ACHN (cell line): ENCODE measurements around the gene LAMA4.

Source experiments
- DNase-seq: peaks from one replicate; pipeline ENCODE4 v3.0.0-alpha.2; 2015
- in situ Hi-C: cut with HindIII; loops from 2 replicates; pipeline ENCODE4 v1.10.0; 2017; ENCODE audit warnings: low sequenced_read_pairs, low pct_ligation_motif_present, low pct_unique_long_range_greater_than_20kb

LAMA4 gene

DNA sequence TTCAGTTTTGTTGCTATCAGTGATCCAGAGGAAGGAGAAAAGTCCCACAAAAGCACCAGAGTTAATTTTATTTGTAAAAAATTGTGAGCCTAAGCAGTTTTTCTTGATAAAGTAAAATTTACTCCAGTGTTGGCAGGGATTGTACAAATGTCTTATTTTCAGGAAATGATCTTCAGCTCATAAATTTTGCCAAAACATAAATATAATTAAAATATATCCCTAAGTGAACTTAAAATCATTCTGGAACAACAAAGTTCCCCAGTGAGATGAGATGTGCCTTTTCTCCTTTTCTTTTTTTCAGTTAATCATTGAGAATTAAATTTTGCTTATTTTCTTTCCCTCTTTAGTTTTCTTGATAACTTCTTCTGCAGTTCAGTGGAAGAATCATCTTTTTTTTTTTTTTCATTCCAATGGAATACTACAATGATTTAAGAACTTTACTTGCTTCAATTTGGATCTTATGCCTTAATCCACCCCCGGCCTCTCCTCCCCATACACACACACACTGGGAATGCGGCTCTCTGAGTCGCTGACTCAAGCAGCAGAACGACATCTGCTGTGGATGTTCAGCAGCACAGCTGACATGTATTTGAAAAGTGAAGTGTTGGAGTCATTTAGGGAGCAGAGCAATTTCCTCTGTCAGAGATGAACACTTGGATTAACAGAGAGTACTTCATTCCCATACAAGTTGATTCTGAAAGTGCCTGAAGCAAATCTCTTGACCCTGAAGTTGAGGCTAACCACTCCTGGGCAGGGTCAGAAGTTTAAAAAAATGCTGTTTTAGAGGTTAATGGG is 27.7 kb upstream of the LAMA4 start:
- peak; percentile 31 for DNase-seq
- in situ Hi-C loops, result no loop called here

DNA sequence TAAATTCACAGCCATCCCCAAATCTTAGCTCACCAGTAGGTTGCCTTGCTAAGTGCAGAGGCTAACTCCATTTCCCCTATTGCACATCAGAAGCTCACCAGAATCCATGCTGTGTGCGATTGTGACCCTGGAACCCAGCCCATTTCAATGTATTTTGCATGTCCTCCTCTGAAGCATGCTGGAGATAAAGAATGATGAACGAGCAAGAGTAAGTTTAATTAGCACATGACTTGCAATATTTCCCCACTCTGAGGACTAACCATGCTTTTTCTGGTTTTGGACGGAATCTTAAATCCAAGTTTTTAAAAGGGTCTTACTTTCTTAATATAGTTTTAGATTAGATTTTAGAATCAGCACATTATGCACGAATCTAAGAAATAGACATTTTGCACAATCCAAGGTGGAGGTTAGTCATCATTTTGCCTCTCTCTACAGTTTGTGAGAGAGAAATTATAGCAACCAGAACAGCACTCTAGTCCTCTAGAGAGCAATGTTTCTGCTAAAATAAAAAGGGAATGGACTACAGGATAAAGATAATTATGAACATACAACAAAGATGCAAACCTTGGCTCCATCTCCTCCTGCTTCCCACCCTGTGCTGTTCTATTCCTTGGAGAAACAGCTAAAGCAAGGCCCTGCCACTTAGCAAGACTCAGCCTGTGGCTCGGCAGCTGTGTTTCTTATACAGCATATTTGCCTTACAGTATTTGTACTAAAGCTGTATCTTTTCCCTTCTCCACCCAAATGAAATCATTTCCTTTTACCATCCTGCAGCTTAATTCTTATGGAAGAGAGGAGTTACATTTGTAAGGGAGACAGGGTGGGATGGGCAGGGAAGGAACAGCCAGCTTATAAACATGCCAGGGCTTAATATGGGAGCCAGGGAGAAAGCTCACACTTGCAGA is 24.9 kb upstream of the LAMA4 start:
- no peak for DNase-seq
- in situ Hi-C loops, result no loop called here

DNA sequence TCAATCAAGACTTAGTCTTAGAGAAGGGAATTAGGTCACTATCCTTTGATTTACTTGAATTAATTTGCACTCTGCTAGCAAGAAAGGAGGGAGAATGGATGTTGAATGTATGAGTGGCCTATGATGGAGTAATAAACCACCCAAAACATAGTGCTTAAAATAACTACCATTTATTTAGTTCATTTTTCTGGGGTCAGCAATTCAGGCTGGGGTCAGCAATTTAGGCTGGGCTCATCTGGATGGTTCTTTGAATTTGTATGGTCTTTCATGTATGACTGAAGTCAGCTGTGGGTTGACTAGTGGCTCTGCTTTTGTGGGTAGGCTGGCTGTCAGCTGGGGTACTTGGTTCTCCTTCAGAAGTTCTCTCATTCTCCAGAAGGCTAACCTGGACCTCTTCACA is 21.0 kb upstream of the LAMA4 start:
- DNase-seq, result no peak
- in situ Hi-C loops, result no loop called here

DNA sequence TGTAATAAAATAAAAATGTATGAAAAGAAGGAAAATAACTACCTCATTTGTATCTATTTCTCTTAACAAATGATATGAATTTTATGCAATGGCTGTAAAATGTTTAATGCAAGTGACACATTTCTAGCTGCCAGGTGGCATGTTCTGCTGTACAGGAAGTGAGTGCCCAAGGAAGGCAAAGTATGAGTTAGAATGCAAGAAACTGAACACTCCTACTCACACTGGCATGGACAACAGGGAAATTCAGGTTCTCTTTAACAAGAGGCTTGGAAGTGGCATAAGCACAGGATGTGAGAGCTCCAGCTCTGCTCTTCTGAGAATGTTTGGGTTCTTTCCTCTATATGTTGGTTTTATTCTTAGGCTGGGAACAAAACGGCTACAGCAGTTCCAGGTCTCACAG is 20.4 kb upstream of the LAMA4 start:
- in situ Hi-C loops, result no loop called here
- no peak for DNase-seq

DNA sequence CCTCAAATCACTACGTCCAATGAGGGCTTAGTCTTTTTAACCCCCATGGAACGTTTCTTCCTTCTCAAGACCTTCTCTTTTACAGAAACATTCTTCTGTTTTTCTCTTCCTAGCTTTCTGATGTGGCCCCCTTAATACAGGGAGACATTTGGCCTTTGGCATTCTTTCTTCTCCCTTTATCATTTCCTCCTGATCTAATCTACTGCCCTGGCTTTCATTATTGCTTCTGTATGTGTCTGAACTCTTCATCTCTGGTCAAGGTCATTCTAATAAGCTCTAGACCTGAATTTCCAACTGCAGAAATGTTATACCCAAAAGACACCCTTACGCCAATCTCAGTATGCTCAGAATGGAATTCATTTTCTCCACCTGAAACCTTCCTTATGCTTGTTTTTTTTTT is 18.4 kb upstream of the LAMA4 start:
- in situ Hi-C loops, result no loop called here

DNA sequence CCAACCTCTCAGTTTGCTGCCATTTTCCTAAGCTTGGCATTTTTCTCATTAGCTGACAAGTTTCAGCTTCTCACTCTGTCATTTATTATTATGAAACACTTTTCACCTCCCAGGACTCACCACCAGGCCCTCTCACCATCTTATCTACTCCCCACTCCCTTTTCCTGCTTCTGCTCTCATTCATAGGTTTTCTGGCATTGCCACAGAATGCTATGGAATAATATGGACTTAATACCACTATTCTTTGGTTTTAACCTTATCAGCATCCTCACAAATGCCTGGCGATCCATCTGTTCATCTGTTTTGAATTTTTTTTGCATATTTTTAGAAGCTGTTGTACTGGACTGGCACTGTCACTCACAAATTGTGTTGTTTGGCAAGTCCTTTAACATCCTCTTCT is 16.4 kb upstream of the LAMA4 start:
- DNase-seq, result no peak
- in situ Hi-C loops, result no loop called here

More for the DNA sequence above, 18.4 kb upstream of the LAMA4 start:
- no peak for DNase-seq

GRCh38 chr6:112269979-112270566 is 15.7 kb upstream of the LAMA4 start:
- DNase-seq, result no peak
- in situ Hi-C loops, result no loop called here

- in situ Hi-C loops, result no loop called here
- DNase-seq, result no peak
Observed at GRCh38 chr6:112269114-112269513, 14.7 kb upstream of the LAMA4 start.

DNA sequence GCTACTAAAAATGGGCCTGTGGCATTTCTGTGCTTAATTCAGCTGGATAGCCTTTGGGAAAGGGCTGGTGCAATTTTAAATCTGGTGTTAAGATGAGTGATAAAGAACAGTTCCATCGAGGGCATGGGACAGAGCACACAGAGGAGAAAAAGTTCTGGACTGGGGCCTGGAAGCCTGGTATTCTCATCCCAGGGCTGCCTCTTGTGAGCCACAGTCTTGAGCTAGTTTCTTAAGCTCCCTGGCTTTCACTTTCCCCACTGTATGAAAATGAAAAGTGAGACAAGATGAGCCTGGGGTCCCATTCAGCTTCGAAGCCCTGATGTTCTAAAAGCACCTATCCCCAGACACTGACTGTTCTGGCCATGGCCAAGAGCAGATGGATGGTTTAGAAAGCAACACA is 14.3 kb upstream of the LAMA4 start:
- no peak for DNase-seq
- in situ Hi-C loops, result no loop called here

DNA sequence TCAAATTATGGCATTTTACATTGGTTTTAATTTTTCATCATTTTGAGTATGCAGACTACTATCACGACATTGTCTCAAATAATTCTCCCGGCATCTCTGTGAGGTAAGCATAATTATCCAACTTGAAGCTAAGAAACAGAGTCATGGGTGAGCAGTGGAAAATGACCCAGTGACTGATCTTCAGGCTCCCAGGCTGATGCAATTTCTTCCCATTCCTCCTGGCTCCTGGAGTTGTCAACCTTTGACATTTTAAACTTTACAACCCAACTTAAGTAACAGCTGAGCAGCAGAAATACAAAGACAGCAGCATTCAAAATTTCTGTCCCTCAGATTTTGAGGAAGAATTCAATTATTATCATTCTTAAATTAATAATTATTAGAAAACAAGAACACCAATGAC is 13.7 kb upstream of the LAMA4 start:
- DNase-seq, result no peak
- in situ Hi-C loops, result no loop called here

- in situ Hi-C loops, result no loop called here
- DNase-seq, result no peak
Observed at GRCh38 chr6:112266331-112266730, 12.0 kb upstream of the LAMA4 start.

DNA sequence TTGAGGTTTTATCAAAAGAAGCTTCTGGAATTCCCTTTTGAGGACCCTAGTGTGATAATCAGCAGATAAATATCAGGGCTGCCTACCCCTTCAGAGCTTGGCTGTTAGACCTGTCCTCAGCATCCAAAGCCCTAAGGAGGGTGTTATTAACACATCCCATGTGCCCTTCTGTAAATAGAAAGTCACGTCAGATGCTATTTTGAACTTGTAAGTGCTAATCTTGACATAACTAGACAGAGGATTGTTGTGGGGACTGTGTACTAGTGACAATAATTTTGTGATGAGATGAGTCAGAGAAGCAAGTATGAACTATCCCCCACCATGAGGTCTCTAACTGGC is 4.9 kb upstream of the LAMA4 start:
- no peak for DNase-seq
- in situ Hi-C loops, result no loop called here

- in situ Hi-C loops, result no loop called here
- no peak for DNase-seq
Observed at GRCh38 chr6:112258642-112259336, 4.4 kb upstream of the LAMA4 start.

DNA sequence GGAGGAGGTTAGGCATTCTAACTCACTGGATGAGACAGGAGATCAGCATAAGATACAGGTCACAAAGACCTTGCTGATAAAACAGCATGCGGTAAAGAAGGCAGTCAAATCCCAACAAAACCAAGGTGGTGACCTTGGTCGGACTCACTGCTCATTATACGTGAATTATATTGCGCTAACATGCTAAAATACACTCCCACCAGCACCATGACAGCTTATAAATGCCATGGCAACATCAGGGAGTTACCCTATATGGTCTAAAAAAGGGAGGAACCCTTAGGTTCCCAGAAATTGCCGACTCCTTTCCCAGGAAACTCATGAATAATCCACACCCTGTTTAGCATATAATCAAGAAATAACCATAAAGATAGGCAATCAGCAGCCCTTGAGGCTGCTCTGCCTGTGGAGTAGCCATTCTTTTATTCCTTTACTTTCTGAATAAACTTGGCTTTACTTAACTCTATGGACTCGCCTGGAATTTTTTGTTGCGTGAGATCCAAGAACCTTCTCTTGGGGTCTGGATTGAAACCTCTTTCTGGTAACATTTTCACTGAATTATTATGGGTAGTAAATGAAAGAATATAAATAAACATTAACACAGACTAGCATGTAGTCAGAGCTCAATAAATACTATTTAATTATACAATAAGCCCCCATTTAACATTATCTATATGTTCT is 3.0 kb upstream of the LAMA4 start:
- in situ Hi-C loops, result no loop called here

DNA sequence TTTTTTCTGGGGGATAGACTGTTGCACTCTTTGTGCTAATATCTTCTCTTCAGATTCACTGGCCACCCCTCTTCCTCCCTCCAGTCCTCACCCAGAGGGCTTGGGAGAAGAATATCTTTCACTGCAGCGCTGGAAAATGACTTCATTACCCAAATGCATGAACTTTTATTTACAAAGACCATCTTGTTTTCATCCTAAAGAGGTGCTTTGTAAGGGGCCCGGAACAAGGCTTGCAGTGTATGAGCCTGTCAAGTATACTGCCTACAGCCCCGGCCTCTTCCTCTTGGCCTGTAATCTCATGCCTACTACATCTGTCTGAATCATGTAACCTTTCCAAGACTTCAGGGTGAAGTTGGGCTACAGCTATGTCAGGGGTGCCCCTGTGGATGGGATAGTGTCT is 554 bp upstream of the LAMA4 start:
- in situ Hi-C loops, result no loop called here
- no peak for DNase-seq

More for the DNA sequence above, 3.0 kb upstream of the LAMA4 start:
- no peak for DNase-seq

GRCh38 chr6:112253498-112253840 is 898 bp downstream of the LAMA4 start:
- DNase-seq, result no peak
- in situ Hi-C loops, result no loop called here

GRCh38 chr6:112252571-112253497 is 1.5 kb downstream of the LAMA4 start:
- no peak for DNase-seq
- in situ Hi-C loops, result no loop called here
